Aorta (tissue), 5 donors: Measurements from ENCODE around the gene TMEM252. TPM values are rescaled to one million over a fixed set of nuclear protein-coding genes. Genes with fewer than 3 reads are reported as not detected.

Source experiments
- ATAC-seq: fragments of 200-7000 bp; cut with Tn5 transposase; one replicate; pipeline ENCODE4 v1.9.1; 2022; ENCODE audit warnings: moderate library complexity; ENCODE audit not compliant: low FRiP score
- DNase-seq, 2 donors: peaks; one replicate each; pipeline ENCODE4 v3.0.0-alpha.2; 2020
- H3K27ac ChIP-seq, 2 donors: one replicate each; pipeline ENCODE4 v1.5.1; 2013; ENCODE audit warnings: low read length in 2 of 2, mild to moderate bottlenecking in 2 of 2, moderate library complexity in 2 of 2, control low read depth in 1 of 2, inconsistent platforms in 1 of 2, low read depth in 1 of 2
- H3K27me3 ChIP-seq, 2 donors: one replicate each; pipeline ENCODE4 v1.6.1; 2013; ENCODE audit warnings: control low read depth in 1 of 2, low read length in 1 of 2, mild to moderate bottlenecking in 1 of 2, moderate library complexity in 1 of 2; ENCODE audit not compliant: insufficient read depth in 2 of 2, control insufficient read depth in 1 of 2
- H3K36me3 ChIP-seq, 2 donors: one replicate each; pipeline ENCODE4 v1.6.1; 2013; ENCODE audit warnings: control low read depth in 1 of 2, low read length in 1 of 2, mild to moderate bottlenecking in 1 of 2; ENCODE audit not compliant: insufficient read depth in 2 of 2, control insufficient read depth in 1 of 2
- H3K4me1 ChIP-seq, 2 donors: one replicate each; pipeline ENCODE4 v1.6.1; 2013; ENCODE audit warnings: low read length in 2 of 2, control low read depth in 1 of 2, mild to moderate bottlenecking in 1 of 2, moderate library complexity in 1 of 2; ENCODE audit not compliant: insufficient read depth in 2 of 2, control insufficient read depth in 1 of 2
- H3K4me3 ChIP-seq, 2 donors: one replicate each; pipeline ENCODE4 v1.5.1; 2013; ENCODE audit warnings: low read length in 2 of 2, control low read depth in 1 of 2, mild to moderate bottlenecking in 1 of 2
- H3K9me3 ChIP-seq: one replicate; pipeline ENCODE4 v1.6.1; 2013; ENCODE audit warnings: mild to moderate bottlenecking, low read length; ENCODE audit not compliant: control insufficient read depth
- WGBS, 2 donors: extraction: QIAGEN DNeasy Blood & Tissue Kit; methylation state at CpG; one replicate each; pipeline ENCODE4 v1.1.7; 2013; 5-methylcytosine and 5-hydroxymethylcytosine counted together
- intact Hi-C, 2 donors: fragments of 100-400 bp; cut with DNase I; formaldehyde crosslinking; loops; one replicate each; pipeline versions ENCODE4 v1.14.2 to v1.15.0; 2022
- polyA plus RNA-seq, 2 donors: library from polyadenylated mRNA; stranded (reverse); fragments of 200-250 nt; gene quantifications; one replicate each; pipeline ENCODE4 v1.2.3, GENCODE V29; 2013
- total RNA-seq, 2 donors: library from RNA; stranded (reverse); fragmentation: NEBNext Ultra II Directional; extraction: Animal tissue kit (Norgen Biotek cat#: 25700); gene quantifications; one replicate each; pipeline ENCODE4 v1.2.1, GENCODE V29; 2021
- donor health status: healthy with polysubstance abuse.
- donor health status: Bipolar disorder and iron deficiency.
- donor health status: DM: no; HTN: no; CAD: no.
- donor health status: DM: no; HTN: no; CAD: no.
- donor health status: DM: yes; HTN: yes; CAD: no.

TMEM252 gene
- total and polyA plus RNA-seq, 4 donors: 0.75 TPM; not detected in 3

DNA sequence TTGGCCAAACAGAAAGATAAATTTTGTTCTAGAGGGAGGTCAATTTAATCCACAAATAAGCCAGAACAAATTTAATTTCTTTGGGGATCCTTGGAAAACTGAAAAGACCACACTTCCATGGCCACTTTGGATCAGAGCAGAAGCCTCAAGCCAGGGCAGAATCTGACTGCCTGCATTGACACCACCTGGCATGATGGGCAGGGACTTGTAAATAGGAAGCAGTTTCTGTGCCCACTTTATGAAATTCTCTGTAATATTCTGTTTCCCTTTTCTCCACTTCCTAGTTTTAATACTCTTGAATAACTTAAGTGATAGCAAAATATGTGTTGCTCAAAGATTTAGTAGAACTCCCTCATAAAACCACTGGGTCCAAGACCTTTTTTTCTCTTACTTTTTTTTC, 6.7 kb upstream of the TMEM252 start:
- no peaks in the 10 kb centered on the region for H3K27me3 ChIP-seq
- no peaks in the 10 kb centered on the region for H3K9me3 ChIP-seq
- intact Hi-C loops: no loop called here
- DNase-seq (no peak), ATAC-seq (peak; percentile 39)
- no peaks in the 10 kb centered on the region for H3K4me1 ChIP-seq
- H3K27ac ChIP-seq: no peak overlapping the region
- H3K4me3 ChIP-seq: no peak overlapping the region
- no peaks in the 10 kb centered on the region for H3K36me3 ChIP-seq

DNA sequence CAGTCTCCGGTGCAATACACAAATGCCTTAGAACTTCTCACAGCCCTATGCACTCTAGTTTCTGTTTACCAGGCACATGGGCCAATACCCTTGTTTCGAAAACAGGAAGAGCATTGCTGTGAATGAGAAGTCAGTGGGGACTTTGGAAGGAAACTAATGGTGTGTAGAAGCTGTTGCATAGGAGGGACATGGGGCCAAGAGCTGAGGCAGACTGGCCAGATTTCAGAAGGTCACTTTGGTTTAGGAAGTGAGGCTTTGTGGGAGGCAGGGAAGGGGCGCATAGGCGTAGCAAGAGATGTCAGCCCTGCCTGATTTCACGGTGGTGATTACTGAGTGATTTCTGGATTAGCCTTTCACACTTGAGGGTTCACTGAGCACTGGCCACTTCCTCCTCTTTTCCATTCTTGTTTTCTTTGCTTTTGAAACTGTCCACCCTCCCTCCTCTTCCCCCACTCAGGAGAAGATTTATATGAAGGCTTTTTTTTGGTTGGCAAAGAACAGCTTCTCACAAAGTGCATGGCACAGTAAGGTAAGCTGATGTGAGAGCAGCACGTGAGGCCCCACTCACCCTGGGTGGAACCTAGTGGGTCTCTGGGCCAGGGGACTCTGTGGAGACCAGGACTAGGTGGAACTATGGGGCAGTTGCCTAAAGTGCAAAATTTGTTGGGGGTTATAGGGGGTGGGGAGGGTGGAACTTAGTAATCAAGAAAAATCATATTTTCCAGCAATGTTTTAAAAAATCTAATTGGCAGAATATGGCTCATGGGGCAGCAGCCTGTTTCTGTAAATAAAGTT, 6.1 kb upstream of the TMEM252 start:
- no peaks in the 10 kb centered on the region for H3K36me3 ChIP-seq
- intact Hi-C loops: no loop called here
- H3K4me1 ChIP-seq: peaks cover 0 to under 1% of the 10 kb centered on the region in 2 donors
- WGBS, 2 donors: 69 to 71% methylated on average over 6 of the region's 6 CpGs
- no peaks in the 10 kb centered on the region for H3K27me3 ChIP-seq
- no peak overlapping the region for H3K27ac ChIP-seq
- no peaks in the 10 kb centered on the region for H3K9me3 ChIP-seq
- no peak overlapping the region for H3K4me3 ChIP-seq
- DNase-seq (no peak), ATAC-seq (peak; percentile 71)

DNA sequence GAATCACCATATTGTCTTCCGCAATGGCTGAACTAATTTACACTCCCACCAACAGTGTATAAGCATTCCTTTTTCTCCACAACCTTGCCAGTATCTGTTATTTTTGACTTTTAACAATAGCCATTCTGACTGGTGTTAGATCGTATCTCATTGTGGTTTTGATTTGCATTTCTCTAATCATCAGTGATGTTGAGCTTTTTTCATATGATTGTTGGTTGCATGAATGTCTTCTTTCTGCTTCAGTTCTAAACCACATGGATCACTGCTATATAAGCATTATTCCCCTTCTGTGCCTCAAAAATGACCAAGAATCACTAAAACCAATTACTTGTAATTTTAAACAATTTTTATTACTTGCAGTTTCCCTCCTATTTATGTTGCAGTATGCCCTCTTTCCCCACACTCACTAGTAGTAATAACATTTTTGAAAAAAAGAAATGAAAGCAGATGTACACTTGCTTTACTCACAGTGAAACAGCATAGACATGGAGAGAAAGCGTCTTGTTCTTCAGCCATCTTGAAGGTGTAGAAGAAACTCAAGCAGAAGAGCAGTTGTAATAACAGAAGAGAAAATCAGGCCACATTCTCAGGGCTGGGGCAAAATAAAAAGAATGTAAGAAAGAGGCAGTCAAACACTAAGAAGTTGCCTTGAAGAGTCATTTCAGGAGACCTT, 4.5 kb upstream of the TMEM252 start:
- ATAC-seq (no peak), DNase-seq (no peak)
- Histone ChIP-seq H3K4me3 (no peak overlapping the region), H3K4me1 (peaks cover 0 to 2% of the 10 kb centered on the region in 2 donors), H3K27ac (no peak overlapping the region), H3K36me3 (no peaks in the 10 kb centered on the region), H3K27me3 (no peaks in the 10 kb centered on the region), H3K9me3 (no peaks in the 10 kb centered on the region)
- intact Hi-C loops: no loop called here
- WGBS, 2 donors: 94 to 95% methylated on average over 3 of the region's 3 CpGs

- H3K27ac ChIP-seq: peak overlapping the region in 1 of 2 donors; percentile 74
- ATAC-seq: no peak
- 20 to 26% methylated on average over 2 of the region's 2 CpGs for WGBS, 2 donors
Observed at GRCh38 chr9:68541568-68541967, 885 bp upstream of the TMEM252 start.

DNA sequence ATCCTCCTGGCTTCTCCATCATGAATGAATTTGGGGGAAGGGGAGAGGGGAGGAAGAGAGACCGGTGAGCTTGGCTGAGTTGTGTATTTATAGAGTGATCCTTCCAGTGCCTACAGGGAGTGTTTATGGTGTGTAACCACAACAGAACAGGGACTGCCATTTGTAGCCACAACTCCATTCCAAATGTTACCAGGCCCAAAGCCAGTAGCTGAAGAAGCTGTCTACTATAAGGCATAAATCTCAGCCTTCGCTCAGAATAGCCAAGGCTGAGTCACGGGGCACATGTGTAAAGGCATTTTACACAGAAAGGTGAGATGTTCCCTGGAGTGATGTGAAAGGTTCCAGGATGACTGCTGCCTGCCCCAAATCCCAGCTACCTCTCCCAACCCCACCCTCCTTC, 2.5 kb downstream of the TMEM252 start:
- intact Hi-C loops: no loop called here
- WGBS, 2 donors: 6 to 8% methylated on average over 3 of the region's 3 CpGs
- Histone ChIP-seq H3K27ac (peak overlapping the region; percentile 54 to 98), H3K4me3 (no peak overlapping the region), H3K36me3 (no peaks in the 10 kb centered on the region), H3K4me1 (peaks cover 6 to 9% of the 10 kb centered on the region in 2 donors), H3K27me3 (no peaks in the 10 kb centered on the region), H3K9me3 (no peaks in the 10 kb centered on the region)
- DNase-seq (peak; percentile 64 to 78), ATAC-seq (peak; percentile 83)

More at GRCh38 chr9:68541568-68541967, 885 bp upstream of the TMEM252 start:
- Histone ChIP-seq H3K4me1 (peaks cover 6 to 9% of the 10 kb centered on the region in 2 donors), H3K27me3 (no peaks in the 10 kb centered on the region), H3K9me3 (no peaks in the 10 kb centered on the region), H3K4me3 (no peak overlapping the region), H3K36me3 (no peaks in the 10 kb centered on the region)
- intact Hi-C loops: no loop called here
- no peak for DNase-seq

DNA sequence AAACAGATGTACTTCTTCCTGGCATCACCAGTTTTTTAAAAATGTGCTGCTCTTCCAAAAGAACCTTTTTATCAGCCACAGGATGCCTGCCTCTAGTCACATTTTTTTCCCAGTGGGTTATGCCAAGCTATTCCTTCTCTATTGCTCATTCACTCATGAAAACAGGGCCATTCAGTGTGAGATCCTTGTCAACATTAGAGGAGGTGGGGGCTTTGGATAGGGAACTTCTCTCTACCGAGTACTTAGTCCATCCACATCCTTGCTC, 3.1 kb downstream of the TMEM252 start:
- ATAC-seq (peak; percentile 34), DNase-seq (no peak)
- 23 to 32% methylated on average over 1 of the region's 1 CpG for WGBS, 2 donors
- peak overlapping the region; percentile 54 to 98 for H3K27ac ChIP-seq
- peaks cover 6 to 9% of the 10 kb centered on the region in 2 donors for H3K4me1 ChIP-seq
- H3K9me3 ChIP-seq: no peaks in the 10 kb centered on the region
- intact Hi-C loops: no loop called here
- no peaks in the 10 kb centered on the region for H3K36me3 ChIP-seq
- H3K4me3 ChIP-seq: no peak overlapping the region
- H3K27me3 ChIP-seq: no peaks in the 10 kb centered on the region

- DNase-seq (no peak), ATAC-seq (no peak)
- no peaks in the 10 kb centered on the region for H3K27me3 ChIP-seq
- no peaks in the 10 kb centered on the region for H3K9me3 ChIP-seq
- H3K4me1 ChIP-seq: peaks cover 6 to 9% of the 10 kb centered on the region in 2 donors
- H3K36me3 ChIP-seq: no peaks in the 10 kb centered on the region
- no peak overlapping the region for H3K4me3 ChIP-seq
- 46 to 48% methylated on average over 10 of the region's 10 CpGs for WGBS, 2 donors
- intact Hi-C loops: no loop called here
- peak overlapping the region; percentile 54 to 98 for H3K27ac ChIP-seq
Observed at GRCh38 chr9:68536876-68537615, 3.6 kb downstream of the TMEM252 start.

DNA sequence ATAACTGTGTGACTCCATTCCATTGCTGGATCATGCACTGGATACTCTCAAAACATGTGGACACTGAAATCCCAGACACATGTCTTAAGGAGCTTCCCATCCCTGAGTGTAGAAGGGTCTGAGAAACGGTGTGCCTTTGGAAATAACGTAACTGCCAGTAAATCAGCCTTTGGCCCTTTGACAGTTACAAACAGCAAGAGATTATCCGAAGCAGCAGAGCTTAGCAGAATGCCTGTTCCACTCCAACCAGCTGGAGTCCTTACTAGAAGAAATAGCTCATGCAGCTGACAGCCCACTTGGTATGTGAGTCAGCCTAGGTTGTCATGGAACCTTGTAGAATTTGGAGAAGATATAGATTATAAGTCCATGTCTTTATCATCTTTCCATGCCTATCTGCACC, 7.0 kb downstream of the TMEM252 start:
- Histone ChIP-seq H3K27ac (no peak overlapping the region), H3K27me3 (no peaks in the 10 kb centered on the region), H3K4me1 (peaks cover 6 to 7% of the 10 kb centered on the region in 2 donors), H3K4me3 (no peak overlapping the region), H3K9me3 (no peaks in the 10 kb centered on the region), H3K36me3 (peaks cover 0 to 3% of the 10 kb centered on the region in 2 donors)
- no peak for DNase-seq
- ATAC-seq: no peak
- WGBS, 2 donors: 44 to 46% methylated on average over 3 of the region's 3 CpGs
- intact Hi-C loops: no loop called here
